Heart right ventricle (tissue), 16 donors: ENCODE results near the gene UBXN2A. TPM values are rescaled to one million over a fixed set of nuclear protein-coding genes. Genes with fewer than 3 reads are reported as not detected.
"Not testable (repeated sequence)": the region's sequence is repeated elsewhere in the genome, so short reads cannot be mapped to it uniquely, and the experiment has no call there.

Experiments used
- ATAC-seq, 8 donors: fragments of 200-7000 bp; cut with Tn5 transposase; one replicate each; pipeline ENCODE4 v1.9.1; 2020; ENCODE audit warnings: mild to moderate bottlenecking in 8 of 8, moderate library complexity in 8 of 8, moderate number of reproducible peaks in 1 of 8
- DNase-seq, 2 donors: peaks; one replicate each; pipeline ENCODE4 v3.0.0-alpha.2; 2020
- H3K27ac ChIP-seq, 10 donors: fragments of 200-600 bp; sonication (generic) in 2 of 10; one replicate each; pipeline versions ENCODE4 v1.5.0 to v1.8.0; 2020 to 2022; ENCODE audit warnings: mild to moderate bottlenecking in 3 of 10
- H3K27me3 ChIP-seq, 7 donors: fragments of 200-600 bp; one replicate each; pipeline ENCODE4 v1.8.0; 2021 to 2022; ENCODE audit warnings: mild to moderate bottlenecking in 2 of 7
- H3K36me3 ChIP-seq, 9 donors: fragments of 200-600 bp; sonication (generic) in 1 of 9; one replicate each; pipeline versions ENCODE4 v1.5.0 to v1.8.0; 2020 to 2022; ENCODE audit warnings: mild to moderate bottlenecking in 2 of 9
- H3K4me1 ChIP-seq, 9 donors: fragments of 200-600 bp; sonication (generic) in 1 of 9; one replicate each; pipeline versions ENCODE4 v1.5.0 to v1.8.0; 2020 to 2022; ENCODE audit warnings: mild to moderate bottlenecking in 4 of 9
- H3K4me3 ChIP-seq, 10 donors: fragments of 200-600 bp; sonication (generic) in 2 of 10; one replicate each; pipeline versions ENCODE4 v1.5.0 to v1.8.0; 2020 to 2022; ENCODE audit warnings: mild to moderate bottlenecking in 7 of 10, moderate library complexity in 2 of 10
- H3K9me3 ChIP-seq, 11 donors: fragments of 200-600 bp in 10 of 11; sonication (generic) in 2 of 11; one replicate each; pipeline versions ENCODE4 v1.5.0 to v1.8.0; 2013 to 2022; ENCODE audit warnings: mild to moderate bottlenecking in 2 of 11, control low read depth in 1 of 11, moderate library complexity in 1 of 11
- CTCF ChIP-seq, 9 donors: fragments of 200-600 bp; sonication (generic) in 2 of 9; IDR thresholded peaks; one replicate each; pipeline versions ENCODE4 v1.5.0 to v1.8.0; 2021 to 2022; ENCODE audit warnings: antibody characterized with exemption in 9 of 9, mild to moderate bottlenecking in 5 of 9, moderate library complexity in 1 of 9
- WGBS, 2 donors: extraction: QIAGEN DNeasy Blood & Tissue Kit; methylation state at CpG; one replicate each; pipeline ENCODE4 v1.1.7; 2013; ENCODE audit warnings: inconsistent platforms in 1 of 2; 5-methylcytosine and 5-hydroxymethylcytosine counted together
- intact Hi-C, 10 donors: fragments of 100-400 bp; cut with DNase I; formaldehyde crosslinking; loops; one replicate each; pipeline versions ENCODE4 v1.11.1 to v1.14.2; 2022
- polyA plus RNA-seq, 2 donors: library from polyadenylated mRNA; stranded (reverse); fragments of 200-250 nt; gene quantifications; one replicate each; pipeline ENCODE4 v1.2.3, GENCODE V29; 2013
- total RNA-seq, 10 donors: library from RNA; stranded (reverse); fragmentation: NEBNext Ultra II Directional in 3 of 10; extraction: Animal tissue kit (Norgen Biotek cat#: 25700) in 3 of 10; gene quantifications; one replicate each; pipeline versions ENCODE4 v1.2.1 to v1.2.4, GENCODE V29; 2021 to 2023
- donor health status: Arrhythmogenic right ventricular cardiomyopathy.
- donor health status: ischemic (EF 13 %, LVEDD 7.1; RV severe dilation, severe dysfunction).
- donor health status: healthy with polysubstance abuse.
- donor health status: DM: no; HTN: yes; CAD: no.
- donor health status: DM: no; HTN: no; CAD: no.
- donor health status: ischemic (EF 25% LVEDD 6.9; RV normal size, moderate dysfunction).
- donor health status: ischemic (EF 25% LVEDD 5.7; RV mildly dilated, moderate dysfunction).
- donor health status: healthy.
- donor health status: DM: yes; HTN: yes; CAD: no.
- donor health status: Ischemic cardiomyopathy.
- donor health status: ischemic (EF 35%, LVEDD 5.7; RV mildly dilated, moderate dysfunction).
- donor health status: nonischemic (EF 11% LVEDD 7.7; RV severe dilation, severe dysfunction).
- donor health status: DM: yes; HTN: yes; CAD: no.
- donor health status: PGD.
- donor health status: ischemic (EF 29% LVEDD 5.4; RV normal size, mild dysfunction).
- donor health status: nonischemic (EF 23%, LVEDD 6.1; RV moderate dilation, normal function).

Gene UBXN2A
- total and polyA plus RNA-seq, 12 donors: 7.9 to 23.8 (median 19.7) TPM

- Histone ChIP-seq H3K27me3 (no peaks in the 10 kb centered on the region), H3K36me3 (peaks cover 0 to 83% (median 21%) of the 10 kb centered on the region in 9 donors), H3K9me3 (no peaks in the 10 kb centered on the region), H3K4me1 (no peaks in the 10 kb centered on the region), H3K4me3 (no peak overlapping the region), H3K27ac (no peak overlapping the region)
- no peak for TF ChIP-seq CTCF (IDR thresholded peaks at IDR 0.05)
- WGBS, 2 donors: 57 to 65% methylated on average over 2 of the region's 2 CpGs
- no peak for ATAC-seq
- intact Hi-C loops: no loop called here
- no peak for DNase-seq
Measured at GRCh38 chr2:24026233-24026632, 86.0 kb downstream of the UBXN2A start.

- no peak for DNase-seq
- no peak overlapping the region for H3K27ac ChIP-seq
- H3K9me3 ChIP-seq: no peaks in the 10 kb centered on the region
- peaks cover 0 to 43% (median 28%) of the 10 kb centered on the region in 9 donors for H3K36me3 ChIP-seq
- H3K4me3 ChIP-seq: no peak overlapping the region
- intact Hi-C loops: no loop called here
- no peak for ATAC-seq
- peaks cover 0 to 6% (median 0%) of the 10 kb centered on the region in 9 donors for H3K4me1 ChIP-seq
- H3K27me3 ChIP-seq: no peaks in the 10 kb centered on the region
- 91 to 96% methylated on average over 9 of the region's 9 CpGs for WGBS, 2 donors
- TF ChIP-seq CTCF (IDR thresholded peaks at IDR 0.05): no peak
Measured at GRCh38 chr2:24038786-24039499, 98.7 kb downstream of the UBXN2A start.

GRCh38 chr2:24040511-24040910 lies 100.2 kb downstream of the UBXN2A start:
- 98 to 99% methylated on average over 4 of the region's 4 CpGs for WGBS, 2 donors
- no peaks in the 10 kb centered on the region for H3K9me3 ChIP-seq
- no peak overlapping the region for H3K4me3 ChIP-seq
- no peak for DNase-seq
- intact Hi-C loops: loop anchor here in 1 of 10 donors (10.0 kb wide), 1 partner anchor 116 kb away; the partner anchor contains the start of gene ATAD2B
- H3K27me3 ChIP-seq: no peaks in the 10 kb centered on the region
- H3K36me3 ChIP-seq: peaks cover 0 to 39% (median 28%) of the 10 kb centered on the region in 9 donors
- H3K27ac ChIP-seq: no peak overlapping the region
- peaks cover 0 to 7% (median 0%) of the 10 kb centered on the region in 9 donors for H3K4me1 ChIP-seq
- no peak for TF ChIP-seq CTCF (IDR thresholded peaks at IDR 0.05)
- ATAC-seq: no peak

GRCh38 chr2:24043133-24043532 lies 102.9 kb downstream of the UBXN2A start:
- H3K4me1 ChIP-seq: peaks cover 0 to 18% (median 14%) of the 10 kb centered on the region in 9 donors
- intact Hi-C loops: loop anchor here in 1 of 10 donors (10.0 kb wide), 1 partner anchor 118 kb away; the partner anchor contains the start of gene ATAD2B
- not testable (repeated sequence) for H3K4me3 ChIP-seq, H3K27me3 ChIP-seq, H3K27ac ChIP-seq, ATAC-seq, DNase-seq, H3K9me3 ChIP-seq
- 96% methylated on average over 6 of the region's 6 CpGs for WGBS, 2 donors
- H3K36me3 ChIP-seq: peaks cover 0 to 16% (median 11%) of the 10 kb centered on the region in 9 donors
